ENCODE measurements around the gene SUSD4. TPM values are rescaled to one million over a fixed set of nuclear protein-coding genes. Genes with fewer than 3 reads are reported as not detected.

SUSD4 gene
- total RNA-seq, 1 experiment from 2014 or later = 3.2 TPM

- no peak for TF ChIP-seq CTCF (conservative IDR thresholded peaks at IDR 0.05)
- TF ChIP-seq EZH2 (IDR thresholded peaks at IDR 0.05; ENCODE audit: low read depth) = no peak
- BruUV-seq (replicated peaks) = no TSS peak
- Histone ChIP-seq H3K4me3 (no peak overlapping the region), H3K36me3 (ENCODE audit: low read depth) (no peaks in the 10 kb centered on the region), H4K20me1 (ENCODE audit: insufficient read depth) (no peaks in the 10 kb centered on the region), H3K9me2 (ENCODE audit: insufficient read depth) (no peaks in the 10 kb centered on the region), H2AFZ (no peak overlapping the region), H3K79me2 (ENCODE audit: low read depth) (no peaks in the 10 kb centered on the region), H3K4me2 (no peak overlapping the region), H3K27me3 (ENCODE audit: insufficient read depth, low read depth) (0 out of 2 replicates have a peak, but pooled peaks cover 8% of the 10 kb centered on the region), H3K4me1 (replicated peaks; ENCODE audit: insufficient read depth) (no peaks in the 10 kb centered on the region), H3K27ac (no peak overlapping the region), H3K9me3 (ENCODE audit: insufficient read depth, low read depth) (no peaks in the 10 kb centered on the region), H3F3A (ENCODE audit: insufficient read depth, low read depth) (no peaks in the 10 kb centered on the region)
- CTCF ChIA-PET = no interaction called here
- POLR2A ChIA-PET (ENCODE audit: unreplicated experiment) = no interaction called here
- DNase-seq = no peak
- intact Hi-C loops (cut with micrococcal nuclease; ENCODE audit: unreplicated experiment) = no loop called here
Measured at GRCh38 chr1:223264983-223265908, 98.7 kb downstream of the SUSD4 start.

GRCh38 chr1:223264529-223264928, 99.4 kb downstream of the SUSD4 start:
- ChIA-PET POLR2A (ENCODE audit: unreplicated experiment) (no interaction called here), CTCF (no interaction called here)
- 0 out of 2 replicates have a peak, but pooled peaks cover 8% of the 10 kb centered on the region for H3K27me3 ChIP-seq (ENCODE audit: insufficient read depth, low read depth)
- BruUV-seq (replicated peaks) = no TSS peak
- no peaks in the 10 kb centered on the region for H3K9me3 ChIP-seq (ENCODE audit: insufficient read depth, low read depth)
- no peaks in the 10 kb centered on the region for H3K9me2 ChIP-seq (ENCODE audit: insufficient read depth)
- H3K27ac ChIP-seq = no peak overlapping the region
- no peaks in the 10 kb centered on the region for H4K20me1 ChIP-seq (ENCODE audit: insufficient read depth)
- no peaks in the 10 kb centered on the region for H3F3A ChIP-seq (ENCODE audit: insufficient read depth, low read depth)
- H2AFZ ChIP-seq = no peak overlapping the region
- TF ChIP-seq EZH2 (IDR thresholded peaks at IDR 0.05; ENCODE audit: low read depth) (no peak), CTCF (conservative IDR thresholded peaks at IDR 0.05) (no peak)
- no peaks in the 10 kb centered on the region for H3K79me2 ChIP-seq (ENCODE audit: low read depth)
- peaks cover under 1% of the 10 kb centered on the region; the same call in 1 of the 2 replicates for H3K4me1 ChIP-seq (replicated peaks; ENCODE audit: insufficient read depth)
- H3K36me3 ChIP-seq (ENCODE audit: low read depth) = no peaks in the 10 kb centered on the region
- DNase-seq = no peak
- intact Hi-C loops (cut with micrococcal nuclease; ENCODE audit: unreplicated experiment) = no loop called here
- H3K4me2 ChIP-seq = no peak overlapping the region
- H3K4me3 ChIP-seq = no peak overlapping the region

- Histone ChIP-seq H3F3A (ENCODE audit: insufficient read depth, low read depth) (peaks cover 14% of the 10 kb centered on the region; the same call in 1 of the 2 replicates), H3K4me1 (replicated peaks; ENCODE audit: insufficient read depth) (peaks cover 16% of the 10 kb centered on the region), H3K27me3 (ENCODE audit: insufficient read depth, low read depth) (0 out of 2 replicates have a peak, but pooled peaks cover 8% of the 10 kb centered on the region), H3K36me3 (ENCODE audit: low read depth) (no peaks in the 10 kb centered on the region), H3K79me2 (ENCODE audit: low read depth) (no peaks in the 10 kb centered on the region), H3K4me2 (no peak overlapping the region), H3K9me3 (ENCODE audit: insufficient read depth, low read depth) (no peaks in the 10 kb centered on the region), H2AFZ (no peak overlapping the region), H4K20me1 (ENCODE audit: insufficient read depth) (no peaks in the 10 kb centered on the region), H3K27ac (no peak overlapping the region), H3K9me2 (ENCODE audit: insufficient read depth) (no peaks in the 10 kb centered on the region), H3K4me3 (no peak overlapping the region)
- ChIA-PET CTCF (no interaction called here), POLR2A (ENCODE audit: unreplicated experiment) (no interaction called here)
- intact Hi-C loops (cut with micrococcal nuclease; ENCODE audit: unreplicated experiment) = no loop called here
- BruUV-seq (replicated peaks) = no TSS peak
- TF ChIP-seq EZH2 (IDR thresholded peaks at IDR 0.05; ENCODE audit: low read depth) (no peak), CTCF (conservative IDR thresholded peaks at IDR 0.05) (no peak)
- no peak for DNase-seq
Measured at GRCh38 chr1:223261914-223262313, 102.1 kb downstream of the SUSD4 start.

Measured in PC-9 (cell line).